Loucy (cell line): ENCODE measurements around the gene CHDH.

Experiments
- H2AFZ ChIP-seq: fragments of 200-600 bp; sonication (generic); 2 replicates; pipeline ENCODE4 v1.6.0; 2016; ENCODE audit warnings: antibody characterized with exemption, mild to moderate bottlenecking, low read length, moderate library complexity
- H3F3A ChIP-seq: fragments of 200-600 bp; 2 replicates; pipeline ENCODE4 v1.6.0; 2016; ENCODE audit warnings: antibody characterized with exemption, low read depth, mild to moderate bottlenecking
- H3K27me3 ChIP-seq: fragments of 200-600 bp; sonication (generic); 2 replicates; pipeline ENCODE4 v1.6.1; 2014; ENCODE audit warnings: low read length, mild to moderate bottlenecking; ENCODE audit not compliant: insufficient read depth, poor library complexity, severe bottlenecking
- H3K36me3 ChIP-seq: fragments of 200-600 bp; sonication (generic); 2 replicates; pipeline ENCODE4 v1.6.1; 2016; ENCODE audit warnings: low read length; ENCODE audit not compliant: insufficient read depth
- H3K4me1 ChIP-seq: fragments of 200-600 bp; sonication (generic); 2 replicates; pipeline ENCODE4 v1.5.1; 2014; ENCODE audit warnings: low read length, mild to moderate bottlenecking; ENCODE audit not compliant: insufficient read depth, poor library complexity, severe bottlenecking
- H3K4me2 ChIP-seq: fragments of 200-600 bp; sonication (generic); 2 replicates; pipeline ENCODE4 v1.6.0; 2014; ENCODE audit warnings: antibody characterized with exemption, low read length, low read depth, mild to moderate bottlenecking; ENCODE audit not compliant: poor library complexity, severe bottlenecking
- H3K4me3 ChIP-seq: fragments of 200-600 bp; sonication (generic); 2 replicates; pipeline ENCODE4 v1.5.1; 2014; ENCODE audit warnings: low read length, mild to moderate bottlenecking, mixed read lengths; ENCODE audit not compliant: poor library complexity, severe bottlenecking
- H3K79me2 ChIP-seq: fragments of 200-600 bp; sonication (generic); 2 replicates; pipeline ENCODE4 v1.6.1; 2014; ENCODE audit warnings: low read length; ENCODE audit not compliant: insufficient read depth
- H3K9ac ChIP-seq: fragments of 200-600 bp; sonication (generic); 2 replicates; pipeline ENCODE4 v1.6.0; 2014; ENCODE audit warnings: mild to moderate bottlenecking, low read depth, low read length, moderate library complexity; ENCODE audit not compliant: poor library complexity, severe bottlenecking
- H3K9me2 ChIP-seq: fragments of 200-600 bp; sonication (generic); replicated peaks from 2 replicates; pipeline ENCODE4 v1.6.1; 2016; ENCODE audit warnings: low read depth, low read length, mixed read lengths
- H3K9me3 ChIP-seq: fragments of 200-600 bp; sonication (generic); 2 replicates; pipeline ENCODE4 v1.6.1; 2014; ENCODE audit warnings: mild to moderate bottlenecking, antibody characterized with exemption, low read length, low read depth; ENCODE audit not compliant: insufficient read depth
- H4K20me1 ChIP-seq: fragments of 200-600 bp; sonication (generic); 2 replicates; pipeline ENCODE4 v1.6.0; 2014; ENCODE audit warnings: antibody characterized with exemption, low read length, mild to moderate bottlenecking; ENCODE audit not compliant: insufficient read depth, poor library complexity, severe bottlenecking
- EZH2phosphoT487 ChIP-seq: fragments of 200-600 bp; IDR thresholded peaks from 2 replicates; pipeline ENCODE4 v1.6.1; 2018; ENCODE audit warnings: antibody characterized with exemption, mild to moderate bottlenecking, moderate library complexity, borderline replicate concordance
- TF ChIP-seq, protein P1 (sequence below): fragments of 200-600 bp; sonication (generic); conservative IDR thresholded peaks from 2 replicates; pipeline ENCODE4 v1.5.1; 2014; ENCODE audit warnings: mild to moderate bottlenecking, antibody characterized with exemption, low read length

The CHDH gene

DNA sequence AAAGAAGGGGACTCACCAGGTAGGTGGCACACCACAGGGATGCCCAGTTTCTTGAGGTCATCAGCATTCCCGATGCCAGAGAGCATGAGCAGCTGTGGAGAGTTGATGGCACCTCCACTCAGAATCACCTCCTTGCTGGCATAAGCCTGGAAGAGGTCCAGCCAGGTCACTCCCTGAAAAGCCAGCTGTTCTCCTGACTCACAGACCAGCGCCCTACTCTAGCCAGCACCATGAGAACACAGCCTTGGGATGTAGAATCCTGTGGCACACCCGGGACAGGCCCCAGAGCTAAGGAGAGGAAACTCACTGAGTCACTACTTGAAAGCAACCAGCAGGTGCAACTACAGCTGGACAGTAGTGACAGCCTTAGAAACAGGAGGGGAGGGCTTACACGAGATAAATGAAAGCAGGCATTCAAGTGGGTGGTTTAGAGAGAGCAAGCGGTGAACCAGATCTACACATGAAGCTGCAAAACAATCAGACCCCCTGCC lies 24.5 kb downstream of the CHDH start:
- TF ChIP-seq EZH2phosphoT487 = no peak
- H3K9me3 ChIP-seq = no peaks in the 10 kb centered on the region
- H3K27me3 ChIP-seq = no peaks in the 10 kb centered on the region
- no peak overlapping the region for H3K4me3 ChIP-seq
- no peaks in the 10 kb centered on the region for H3K4me1 ChIP-seq
- H3K36me3 ChIP-seq = no peaks in the 10 kb centered on the region
- H3F3A ChIP-seq = no peaks in the 10 kb centered on the region
- H3K9ac ChIP-seq = no peak overlapping the region
- no peaks in the 10 kb centered on the region for H3K9me2 ChIP-seq
- no peak overlapping the region for H2AFZ ChIP-seq
- no peak overlapping the region for H3K4me2 ChIP-seq
- no peaks in the 10 kb centered on the region for H4K20me1 ChIP-seq
- H3K79me2 ChIP-seq = no peaks in the 10 kb centered on the region

DNA sequence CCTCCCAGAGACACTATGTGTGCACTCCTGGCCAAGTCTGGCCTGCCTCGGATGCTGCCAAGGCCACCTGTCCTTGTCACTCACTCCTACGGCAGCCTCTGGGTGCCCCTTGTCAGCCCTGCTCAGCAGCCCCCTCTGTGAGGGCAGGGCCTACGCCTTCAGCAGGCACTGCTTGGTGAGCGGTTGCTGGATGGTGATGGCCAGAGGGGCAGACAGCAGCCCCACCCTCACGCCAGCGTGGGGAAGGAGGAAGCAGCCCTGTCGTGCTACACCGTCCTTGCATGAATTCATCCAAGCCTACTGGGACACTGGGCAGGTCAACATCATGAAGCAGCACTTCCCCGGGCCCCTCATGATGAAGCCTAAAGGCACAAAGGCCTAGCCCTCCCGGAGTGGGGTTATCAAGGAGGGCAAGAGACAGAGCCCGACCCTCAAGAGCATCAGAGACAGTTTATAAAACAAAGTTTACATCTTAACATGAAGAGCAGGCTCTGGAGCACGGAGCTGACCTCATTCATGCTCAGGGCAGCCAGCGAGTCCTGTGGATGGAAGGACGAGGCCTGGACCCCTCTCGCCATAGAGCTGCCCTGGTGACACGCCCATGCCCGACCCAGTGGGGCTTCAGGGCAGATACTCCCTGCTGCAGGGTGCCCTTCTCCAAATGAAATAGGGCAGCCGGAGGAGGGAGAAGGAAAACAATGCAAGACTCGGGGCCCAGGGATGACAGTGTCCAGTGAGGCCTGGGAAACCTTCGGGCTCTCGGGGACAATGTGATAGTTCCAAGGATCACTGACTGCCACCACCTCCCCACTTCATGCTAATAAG lies 25.3 kb downstream of the CHDH start:
- Histone ChIP-seq H3K9me3 (no peaks in the 10 kb centered on the region), H3K9ac (no peak overlapping the region), H3K4me3 (no peak overlapping the region), H3F3A (no peaks in the 10 kb centered on the region), H4K20me1 (no peaks in the 10 kb centered on the region), H3K4me1 (no peaks in the 10 kb centered on the region), H3K9me2 (no peaks in the 10 kb centered on the region), H3K79me2 (no peaks in the 10 kb centered on the region), H3K36me3 (no peaks in the 10 kb centered on the region), H3K27me3 (no peaks in the 10 kb centered on the region), H3K4me2 (no peak overlapping the region), H2AFZ (no peak overlapping the region)
- TF ChIP-seq, protein P1, sequence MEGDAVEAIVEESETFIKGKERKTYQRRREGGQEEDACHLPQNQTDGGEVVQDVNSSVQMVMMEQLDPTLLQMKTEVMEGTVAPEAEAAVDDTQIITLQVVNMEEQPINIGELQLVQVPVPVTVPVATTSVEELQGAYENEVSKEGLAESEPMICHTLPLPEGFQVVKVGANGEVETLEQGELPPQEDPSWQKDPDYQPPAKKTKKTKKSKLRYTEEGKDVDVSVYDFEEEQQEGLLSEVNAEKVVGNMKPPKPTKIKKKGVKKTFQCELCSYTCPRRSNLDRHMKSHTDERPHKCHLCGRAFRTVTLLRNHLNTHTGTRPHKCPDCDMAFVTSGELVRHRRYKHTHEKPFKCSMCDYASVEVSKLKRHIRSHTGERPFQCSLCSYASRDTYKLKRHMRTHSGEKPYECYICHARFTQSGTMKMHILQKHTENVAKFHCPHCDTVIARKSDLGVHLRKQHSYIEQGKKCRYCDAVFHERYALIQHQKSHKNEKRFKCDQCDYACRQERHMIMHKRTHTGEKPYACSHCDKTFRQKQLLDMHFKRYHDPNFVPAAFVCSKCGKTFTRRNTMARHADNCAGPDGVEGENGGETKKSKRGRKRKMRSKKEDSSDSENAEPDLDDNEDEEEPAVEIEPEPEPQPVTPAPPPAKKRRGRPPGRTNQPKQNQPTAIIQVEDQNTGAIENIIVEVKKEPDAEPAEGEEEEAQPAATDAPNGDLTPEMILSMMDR = no peak
- no peak for TF ChIP-seq EZH2phosphoT487

DNA sequence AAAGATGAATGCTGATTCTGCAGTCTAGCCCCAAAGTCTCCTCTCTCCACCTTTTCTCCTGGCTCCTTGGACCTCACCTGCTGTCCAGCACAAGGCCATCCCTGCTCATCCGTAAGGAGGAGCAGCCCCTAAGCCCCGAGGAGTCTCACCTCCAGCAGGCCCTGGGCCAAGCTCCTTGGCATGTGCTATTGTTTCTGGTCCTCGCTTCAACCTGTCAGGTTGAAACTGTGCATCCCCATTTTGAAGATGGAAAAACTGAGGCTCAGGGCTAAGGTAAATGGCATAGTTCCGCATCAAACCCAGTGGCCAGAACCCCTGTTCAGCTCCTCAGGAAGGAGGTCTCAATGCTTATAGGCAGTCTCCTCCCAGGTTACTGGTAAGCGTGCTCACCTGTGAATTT lies 26.1 kb downstream of the CHDH start:
- no peaks in the 10 kb centered on the region for H3K9me3 ChIP-seq
- H3K9ac ChIP-seq = no peak overlapping the region
- no peaks in the 10 kb centered on the region for H3K79me2 ChIP-seq
- no peaks in the 10 kb centered on the region for H4K20me1 ChIP-seq
- H3K4me2 ChIP-seq = no peak overlapping the region
- TF ChIP-seq, protein P1 = no peak
- TF ChIP-seq EZH2phosphoT487 = no peak
- no peaks in the 10 kb centered on the region for H3F3A ChIP-seq
- no peak overlapping the region for H2AFZ ChIP-seq
- no peaks in the 10 kb centered on the region for H3K4me1 ChIP-seq
- no peaks in the 10 kb centered on the region for H3K27me3 ChIP-seq
- no peak overlapping the region for H3K4me3 ChIP-seq
- H3K9me2 ChIP-seq = no peaks in the 10 kb centered on the region
- no peaks in the 10 kb centered on the region for H3K36me3 ChIP-seq
